ENCODE results near the gene STAT6.

DNA sequence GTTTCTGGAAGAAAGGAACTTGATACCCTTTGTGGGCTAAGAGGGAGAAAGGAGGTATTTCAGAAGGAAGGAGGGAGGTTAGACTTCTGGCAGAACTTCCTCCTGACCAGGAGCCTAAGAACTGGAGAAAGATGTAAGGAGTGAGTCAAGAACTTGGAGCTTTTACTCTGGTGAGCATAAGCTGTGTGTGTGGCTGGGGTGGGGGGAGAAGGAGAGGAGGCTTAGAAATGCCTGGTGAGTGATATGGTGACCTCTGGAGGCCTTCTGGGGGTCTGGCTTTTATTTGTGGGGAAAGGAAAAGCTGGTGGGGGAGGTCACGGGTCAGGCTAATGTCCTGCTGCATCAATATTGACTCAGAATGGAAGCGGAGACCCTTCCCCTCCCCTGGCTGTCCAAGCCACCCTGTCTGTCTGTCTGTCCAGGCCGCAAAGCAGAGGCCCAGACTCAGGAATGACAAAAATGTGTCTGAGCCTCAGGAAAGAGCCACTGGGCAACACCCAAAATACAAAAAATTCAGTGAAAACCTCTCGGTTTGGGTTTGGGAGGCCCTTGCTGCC is 21.9 kb upstream of the STAT6 start:
- TF ChIP-seq, protein P1, sequence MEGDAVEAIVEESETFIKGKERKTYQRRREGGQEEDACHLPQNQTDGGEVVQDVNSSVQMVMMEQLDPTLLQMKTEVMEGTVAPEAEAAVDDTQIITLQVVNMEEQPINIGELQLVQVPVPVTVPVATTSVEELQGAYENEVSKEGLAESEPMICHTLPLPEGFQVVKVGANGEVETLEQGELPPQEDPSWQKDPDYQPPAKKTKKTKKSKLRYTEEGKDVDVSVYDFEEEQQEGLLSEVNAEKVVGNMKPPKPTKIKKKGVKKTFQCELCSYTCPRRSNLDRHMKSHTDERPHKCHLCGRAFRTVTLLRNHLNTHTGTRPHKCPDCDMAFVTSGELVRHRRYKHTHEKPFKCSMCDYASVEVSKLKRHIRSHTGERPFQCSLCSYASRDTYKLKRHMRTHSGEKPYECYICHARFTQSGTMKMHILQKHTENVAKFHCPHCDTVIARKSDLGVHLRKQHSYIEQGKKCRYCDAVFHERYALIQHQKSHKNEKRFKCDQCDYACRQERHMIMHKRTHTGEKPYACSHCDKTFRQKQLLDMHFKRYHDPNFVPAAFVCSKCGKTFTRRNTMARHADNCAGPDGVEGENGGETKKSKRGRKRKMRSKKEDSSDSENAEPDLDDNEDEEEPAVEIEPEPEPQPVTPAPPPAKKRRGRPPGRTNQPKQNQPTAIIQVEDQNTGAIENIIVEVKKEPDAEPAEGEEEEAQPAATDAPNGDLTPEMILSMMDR (IDR thresholded peaks at IDR 0.05; ENCODE audit: insufficient read depth, low read length, poor library complexity, severe bottlenecking): no peak
- TF ChIP-seq EZH2phosphoT487 (conservative IDR thresholded peaks at IDR 0.05; ENCODE audit: low read length): no peak

Measured in SU-DHL-6 (cell line).